DND-41 (cell line): ENCODE measurements around the gene PRRT1B.

ENCODE experiments used
- ATAC-seq: fragments of 200-7000 bp; cut with Tn5 transposase; 3 replicates; pipeline ENCODE4 v1.9.1; 2021; ENCODE audit warnings: low read depth; ENCODE audit not compliant: insufficient read depth
- DNase-seq: peaks from one replicate; pipeline ENCODE4 v3.0.0-alpha.2; 2020
- H2AFZ ChIP-seq: 2 replicates; pipeline ENCODE4 v1.6.0; 2012; ENCODE audit warnings: low read depth, low read length
- H3K27ac ChIP-seq: 2 replicates; pipeline ENCODE4 v1.5.1; 2012; ENCODE audit warnings: low read length, inconsistent platforms
- H3K27me3 ChIP-seq: fragments of 200-600 bp; sonication (generic); 2 replicates; pipeline ENCODE4 v1.6.0; 2012; ENCODE audit warnings: low read length, mild to moderate bottlenecking, inconsistent platforms; ENCODE audit not compliant: insufficient read depth, poor library complexity
- H3K36me3 ChIP-seq: 2 replicates; pipeline ENCODE4 v1.5.1; 2012; ENCODE audit warnings: low read length, inconsistent platforms; ENCODE audit not compliant: insufficient read depth
- H3K4me1 ChIP-seq: 2 replicates; pipeline ENCODE4 v1.5.1; 2012; ENCODE audit warnings: mild to moderate bottlenecking, low read length; ENCODE audit not compliant: insufficient read depth
- H3K4me2 ChIP-seq: 2 replicates; pipeline ENCODE4 v1.6.0; 2012; ENCODE audit warnings: mild to moderate bottlenecking, moderate library complexity, low read length, inconsistent platforms; ENCODE audit not compliant: insufficient read depth
- H3K4me3 ChIP-seq, 2 experiments: fragments of 200-600 bp in 1 of 2; shearing (Covaris generic) in 1 of 2; 2 replicates each; pipeline ENCODE4 v1.5.1; 2012 to 2016; ENCODE audit warnings: inconsistent platforms in 2 of 2, low read length in 2 of 2, mild to moderate bottlenecking in 2 of 2, low read depth in 1 of 2, moderate library complexity in 1 of 2
- H3K79me2 ChIP-seq: 2 replicates; pipeline ENCODE4 v1.6.0; 2012; ENCODE audit warnings: low read length, inconsistent platforms; ENCODE audit not compliant: insufficient read depth
- H3K9ac ChIP-seq: 2 replicates; pipeline ENCODE4 v1.6.0; 2012; ENCODE audit warnings: low read depth, mild to moderate bottlenecking, inconsistent platforms, low read length, moderate library complexity
- H3K9me3 ChIP-seq: 2 replicates; pipeline ENCODE4 v1.5.1; 2012; ENCODE audit warnings: low read length, moderate library complexity, mild to moderate bottlenecking, inconsistent platforms; ENCODE audit not compliant: insufficient read depth, severe bottlenecking
- H4K20me1 ChIP-seq: 2 replicates; pipeline ENCODE4 v1.6.0; 2012; ENCODE audit warnings: low read length; ENCODE audit not compliant: insufficient read depth
- CTCF ChIP-seq: IDR thresholded peaks from 2 replicates; pipeline ENCODE4 v1.5.1; 2012; ENCODE audit warnings: borderline replicate concordance, low read length, moderate library complexity, mild to moderate bottlenecking; ENCODE audit not compliant: poor library complexity, severe bottlenecking; ENCODE audit errors: extremely low read depth
- EZH2 ChIP-seq: IDR thresholded peaks from 3 replicates; pipeline ENCODE4 v1.6.1; 2012; ENCODE audit warnings: borderline replicate concordance, low read depth, mild to moderate bottlenecking, moderate library complexity, low read length, inconsistent platforms; ENCODE audit not compliant: severe bottlenecking

Gene PRRT1B

GRCh38 chr9:131593936-131594665 is 48.8 kb downstream of the PRRT1B start:
- H3K4me1 ChIP-seq = no peaks in the 10 kb centered on the region
- H3K27ac ChIP-seq = no peak overlapping the region
- TF ChIP-seq CTCF = no peak
- no peak for TF ChIP-seq EZH2
- no peaks in the 10 kb centered on the region for H3K27me3 ChIP-seq
- H3K79me2 ChIP-seq = no peaks in the 10 kb centered on the region
- no peaks in the 10 kb centered on the region for H3K9me3 ChIP-seq
- no peak overlapping the region for H2AFZ ChIP-seq
- no peak for DNase-seq
- no peak overlapping the region for H3K4me3 ChIP-seq
- no peak for ATAC-seq
- H3K36me3 ChIP-seq = peaks cover 61% of the 10 kb centered on the region
- H4K20me1 ChIP-seq = no peaks in the 10 kb centered on the region
- H3K4me2 ChIP-seq = no peak overlapping the region
- no peak overlapping the region for H3K9ac ChIP-seq

- Histone ChIP-seq H3K36me3 (peaks cover 53% of the 10 kb centered on the region), H3K27me3 (no peaks in the 10 kb centered on the region), H3K4me3 (no peak overlapping the region), H3K4me2 (no peak overlapping the region), H3K27ac (no peak overlapping the region), H3K9ac (no peak overlapping the region), H3K9me3 (no peaks in the 10 kb centered on the region), H3K79me2 (no peaks in the 10 kb centered on the region), H3K4me1 (no peaks in the 10 kb centered on the region), H2AFZ (no peak overlapping the region), H4K20me1 (no peaks in the 10 kb centered on the region)
- DNase-seq (no peak), ATAC-seq (no peak)
- TF ChIP-seq CTCF (no peak), EZH2 (no peak)
Measured at GRCh38 chr9:131594906-131595665, 49.8 kb downstream of the PRRT1B start.

- Histone ChIP-seq H3K36me3 (peaks cover 52% of the 10 kb centered on the region), H3K4me1 (no peaks in the 10 kb centered on the region), H4K20me1 (no peaks in the 10 kb centered on the region), H3K4me2 (no peak overlapping the region), H2AFZ (no peak overlapping the region), H3K9me3 (no peaks in the 10 kb centered on the region), H3K79me2 (no peaks in the 10 kb centered on the region), H3K27me3 (no peaks in the 10 kb centered on the region), H3K4me3 (no peak overlapping the region), H3K9ac (no peak overlapping the region), H3K27ac (no peak overlapping the region)
- TF ChIP-seq EZH2 (no peak), CTCF (no peak)
- DNase-seq = no peak
- no peak for ATAC-seq
Measured at GRCh38 chr9:131595696-131596429, 50.5 kb downstream of the PRRT1B start.
